ENCODE data around the gene KLHL42.
A peak's percentile ranks its signal among the peaks of the same experiment; 100 is the strongest.

The KLHL42 gene

DNA sequence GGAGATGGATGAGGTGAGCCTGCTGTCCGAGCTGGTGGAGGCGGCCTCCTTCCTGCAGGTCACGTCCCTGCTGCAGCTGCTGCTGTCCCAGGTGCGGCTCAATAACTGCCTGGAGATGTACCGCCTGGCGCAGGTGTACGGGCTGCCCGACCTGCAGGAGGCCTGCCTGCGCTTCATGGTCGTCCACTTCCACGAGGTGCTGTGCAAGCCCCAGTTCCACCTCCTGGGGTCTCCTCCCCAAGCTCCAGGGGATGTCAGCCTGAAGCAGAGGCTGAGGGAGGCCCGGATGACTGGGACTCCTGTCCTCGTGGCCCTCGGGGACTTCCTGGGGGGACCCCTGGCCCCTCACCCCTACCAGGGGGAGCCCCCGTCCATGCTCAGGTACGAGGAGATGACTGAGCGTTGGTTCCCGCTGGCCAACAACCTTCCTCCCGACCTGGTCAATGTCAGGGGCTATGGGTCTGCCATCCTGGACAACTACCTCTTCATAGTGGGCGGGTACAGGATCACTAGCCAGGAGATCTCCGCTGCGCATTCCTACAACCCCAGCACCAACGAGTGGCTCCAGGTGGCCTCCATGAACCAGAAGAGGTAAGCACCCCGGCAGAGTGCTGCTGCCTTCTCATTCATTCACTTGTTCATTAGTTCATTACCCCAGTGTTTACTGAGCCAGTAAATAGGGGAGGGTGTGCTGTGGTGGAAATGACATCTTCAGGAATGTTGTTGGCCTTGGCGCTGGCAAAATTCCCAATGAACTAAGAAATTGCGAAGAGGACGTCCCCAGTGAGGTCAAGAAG lies 777 bp downstream of the KLHL42 start:
- DNase-seq = peak; percentile 99

GRCh38 chr12:27781680-27782079 lies 1.6 kb downstream of the KLHL42 start:
- peak; percentile 77 for DNase-seq

DNA sequence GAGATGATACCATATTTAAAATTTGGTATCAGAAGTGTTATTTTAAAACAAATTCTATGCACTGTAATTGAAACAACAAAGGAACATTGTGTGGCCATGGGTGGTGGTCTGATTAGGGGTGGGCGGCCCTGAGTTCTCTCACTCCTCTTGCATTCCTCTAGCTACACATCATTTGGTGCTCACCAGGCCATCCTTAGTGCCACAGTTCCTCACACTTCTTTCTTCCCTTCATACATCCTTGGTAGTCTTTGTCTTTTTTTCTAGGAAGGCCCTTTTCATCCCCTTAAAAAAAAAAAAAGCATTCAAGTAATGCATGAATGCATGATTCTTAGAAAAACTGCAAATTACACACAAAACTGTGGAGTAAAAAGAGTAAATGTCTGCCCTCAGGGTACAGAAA lies 2.4 kb downstream of the KLHL42 start:
- no peak for DNase-seq

DNA sequence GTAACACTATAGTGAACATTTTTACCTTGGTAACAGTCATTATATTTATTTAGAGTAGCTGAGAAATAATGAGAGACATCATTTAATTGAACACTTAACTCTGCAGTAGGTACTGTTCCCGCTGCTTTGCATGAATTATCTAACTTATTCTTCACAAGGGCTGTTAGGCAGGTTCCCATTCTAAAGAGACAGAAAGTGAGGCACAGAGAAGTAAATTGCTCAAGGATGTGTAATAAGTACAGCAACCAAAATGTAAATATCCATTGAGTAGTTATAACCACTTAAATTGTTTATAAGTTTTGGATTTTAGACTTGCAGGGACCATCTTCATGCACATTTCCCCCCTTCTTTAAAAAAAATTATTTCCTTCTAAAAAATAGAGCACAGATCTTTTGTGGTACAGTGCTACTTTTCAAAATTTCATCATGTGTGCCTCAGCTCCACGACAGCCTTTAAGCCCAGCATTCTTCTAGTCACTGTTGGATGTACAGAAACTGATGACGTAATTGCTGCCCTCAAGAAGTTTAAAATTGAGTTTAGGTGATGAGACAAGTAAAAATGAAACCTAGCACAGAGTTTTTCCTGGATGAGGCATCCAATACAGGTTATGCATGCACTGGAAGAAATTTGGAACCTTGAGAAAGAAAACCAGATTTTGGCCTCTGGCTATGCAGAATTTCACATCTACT lies 6.0 kb downstream of the KLHL42 start:
- no peak for DNase-seq

DNA sequence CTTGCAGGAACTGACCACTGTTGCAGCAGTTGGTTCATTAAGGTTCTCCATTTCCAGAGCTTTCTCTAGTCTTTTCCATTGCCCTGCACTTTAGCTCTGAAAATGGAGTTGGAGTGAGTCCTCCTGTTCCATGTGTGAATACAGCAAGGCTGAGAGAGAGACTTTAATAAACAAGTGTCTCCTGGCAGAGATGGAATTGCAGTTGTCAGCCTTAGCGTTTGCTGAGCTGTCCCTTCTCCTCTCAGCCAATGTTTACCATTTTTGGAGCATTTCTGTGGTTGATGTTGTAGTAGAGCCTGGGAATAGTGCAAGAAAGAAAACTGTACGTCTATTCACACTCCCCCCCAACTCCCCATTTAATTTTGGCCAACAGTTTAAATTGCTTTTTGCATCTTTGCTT lies 7.5 kb downstream of the KLHL42 start:
- DNase-seq = no peak

DNA sequence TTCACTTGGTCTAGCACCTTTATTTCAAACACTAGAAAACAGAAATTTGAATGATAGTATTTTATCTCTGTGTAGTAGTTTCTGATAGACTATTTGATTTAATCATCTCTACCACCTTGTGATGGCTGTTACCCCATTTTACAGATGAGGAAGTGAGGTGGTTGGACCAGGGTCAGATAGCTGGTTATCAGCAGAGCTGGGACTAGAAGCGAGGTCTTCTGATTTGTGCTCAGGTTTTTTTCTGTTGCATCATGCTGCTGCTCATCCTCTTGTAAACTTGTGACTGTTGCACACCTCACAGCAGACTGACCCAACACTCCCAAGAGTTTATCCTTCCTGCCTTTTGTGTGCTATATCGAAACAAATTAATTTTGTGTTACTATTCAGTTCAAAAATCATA lies 10.1 kb downstream of the KLHL42 start:
- no peak for DNase-seq

DNA sequence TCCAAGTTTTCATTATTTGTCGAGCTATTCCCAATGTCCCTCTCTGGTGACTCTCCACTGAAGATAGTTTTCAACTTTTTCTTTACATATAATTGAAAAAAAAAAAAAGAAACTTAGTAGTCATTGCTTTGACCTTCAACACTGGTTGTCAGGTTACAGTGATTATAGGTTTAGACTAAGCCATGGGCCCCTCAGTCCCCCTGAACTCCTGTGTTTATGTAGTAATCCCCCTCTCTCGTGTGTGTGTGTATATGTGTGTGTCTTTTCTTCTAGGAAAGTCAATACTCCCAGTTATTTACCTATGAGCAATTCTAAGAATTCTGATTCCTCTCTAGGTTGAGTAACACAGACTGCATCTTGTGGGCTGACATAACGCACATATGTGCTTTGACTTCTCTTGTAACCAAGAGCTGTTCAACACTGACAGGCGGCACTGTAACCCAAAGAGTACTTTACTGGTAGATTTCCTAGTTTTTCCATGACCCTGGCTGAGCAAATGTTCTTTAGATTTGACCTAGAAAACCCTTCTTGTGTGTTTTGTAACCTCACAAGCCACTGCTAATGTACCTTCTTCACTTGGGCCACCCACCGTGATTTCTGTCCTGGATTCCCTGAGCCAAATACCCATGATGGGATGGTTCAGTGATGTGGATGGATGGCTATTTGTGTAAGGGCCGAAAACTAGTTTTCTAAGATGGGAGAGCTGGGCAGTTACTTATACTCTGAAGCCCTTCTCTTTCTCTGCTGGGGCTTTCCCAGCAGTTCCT lies 15.0 kb downstream of the KLHL42 start:
- DNase-seq = no peak

DNA sequence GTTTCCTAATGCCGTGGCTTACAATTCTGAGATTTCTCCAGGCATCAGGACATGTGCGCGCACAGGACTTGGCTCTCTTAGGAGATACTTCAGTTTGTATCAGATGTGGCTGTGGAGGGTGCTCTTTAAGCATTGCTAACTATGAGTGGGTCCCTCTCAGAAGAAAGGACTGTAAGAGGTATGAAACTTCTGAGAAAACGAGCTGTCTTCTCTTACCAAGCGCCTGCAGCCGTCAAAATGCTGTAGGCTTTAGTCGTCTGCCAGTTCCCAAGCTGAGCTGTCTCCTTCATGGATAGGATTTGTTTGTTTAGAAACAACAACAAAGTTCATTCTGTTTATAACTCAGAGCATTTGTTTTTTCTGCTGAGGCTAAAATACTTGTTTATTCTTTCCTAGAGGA lies 16.1 kb downstream of the KLHL42 start:
- DNase-seq = no peak

DNA sequence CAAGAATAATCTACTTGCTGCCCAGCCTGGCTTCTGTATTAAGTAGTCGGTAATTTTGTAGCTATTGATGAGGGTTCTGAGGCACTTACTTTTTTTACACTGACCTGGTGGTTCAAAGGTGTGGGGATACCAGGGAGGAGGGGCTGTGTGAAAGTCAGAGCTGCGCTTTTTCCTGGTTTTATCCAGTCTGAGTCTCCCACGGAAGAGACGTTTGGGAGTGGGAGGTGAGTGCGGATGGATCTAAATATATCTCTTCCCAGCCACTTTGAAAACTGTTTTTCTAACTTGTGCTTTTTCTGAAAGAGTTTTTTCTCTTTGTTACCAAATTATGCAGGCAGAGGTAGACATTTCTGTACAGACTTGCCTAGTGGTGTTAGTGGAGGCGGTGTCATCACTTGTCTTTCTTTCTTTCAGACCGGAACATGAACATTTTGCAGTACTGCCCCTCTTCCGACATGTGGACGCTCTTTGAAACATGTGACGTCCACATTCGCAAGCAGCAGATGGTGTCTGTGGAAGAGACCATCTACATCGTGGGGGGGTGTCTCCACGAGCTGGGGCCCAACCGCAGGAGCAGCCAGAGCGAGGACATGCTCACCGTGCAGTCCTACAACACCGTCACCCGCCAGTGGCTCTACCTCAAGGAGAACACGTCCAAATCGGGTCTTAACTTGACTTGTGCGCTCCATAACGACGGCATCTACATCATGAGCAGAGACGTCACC lies 17.4 kb downstream of the KLHL42 start:
- DNase-seq = no peak

GRCh38 chr12:27800819-27801218 lies 20.8 kb downstream of the KLHL42 start:
- no peak for DNase-seq

GRCh38 chr12:27801630-27802029 lies 21.6 kb downstream of the KLHL42 start:
- no peak for DNase-seq

DNA sequence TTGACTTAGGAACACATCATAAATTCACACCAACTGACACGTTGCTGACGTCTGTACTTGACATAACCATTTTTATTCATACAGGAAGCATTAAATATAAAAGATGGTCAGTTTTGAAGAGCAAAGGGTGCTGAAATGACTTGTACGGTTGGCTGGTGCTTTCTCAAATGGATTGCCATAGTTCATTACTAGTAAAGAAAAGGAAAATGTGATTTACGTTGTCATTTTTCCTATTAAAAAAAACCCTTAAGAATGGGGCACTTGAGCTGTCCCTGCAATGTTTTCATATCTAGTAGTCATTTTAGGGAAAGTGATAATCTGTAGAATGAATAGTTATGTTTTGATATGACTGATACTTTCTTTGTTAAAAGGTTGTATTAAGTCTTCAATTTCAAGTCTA lies 22.5 kb downstream of the KLHL42 start:
- no peak for DNase-seq

DNA sequence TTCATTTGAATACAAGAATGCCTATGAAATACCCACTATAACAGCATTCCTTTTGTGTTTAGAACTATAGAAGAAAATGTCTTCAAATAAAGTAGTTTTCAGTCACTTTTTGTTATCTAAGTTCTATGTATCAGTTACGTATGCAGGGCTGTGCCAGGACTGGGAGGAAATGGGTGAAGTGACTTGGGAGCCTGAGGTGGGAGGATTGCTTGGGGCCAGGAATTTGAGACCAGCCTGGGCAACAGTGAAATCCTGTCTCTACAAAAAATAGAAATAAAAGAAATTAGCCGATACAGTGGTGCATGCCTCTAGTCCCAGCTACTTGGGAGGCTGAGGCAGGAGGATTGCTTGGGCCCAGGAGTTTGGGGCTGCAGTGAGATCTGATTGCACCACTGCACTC lies 22.9 kb downstream of the KLHL42 start:
- no peak for DNase-seq

- no peak for DNase-seq
These were observed 25.2 kb downstream of the KLHL42 start for GRCh38 chr12:27805238-27805637.

DNA sequence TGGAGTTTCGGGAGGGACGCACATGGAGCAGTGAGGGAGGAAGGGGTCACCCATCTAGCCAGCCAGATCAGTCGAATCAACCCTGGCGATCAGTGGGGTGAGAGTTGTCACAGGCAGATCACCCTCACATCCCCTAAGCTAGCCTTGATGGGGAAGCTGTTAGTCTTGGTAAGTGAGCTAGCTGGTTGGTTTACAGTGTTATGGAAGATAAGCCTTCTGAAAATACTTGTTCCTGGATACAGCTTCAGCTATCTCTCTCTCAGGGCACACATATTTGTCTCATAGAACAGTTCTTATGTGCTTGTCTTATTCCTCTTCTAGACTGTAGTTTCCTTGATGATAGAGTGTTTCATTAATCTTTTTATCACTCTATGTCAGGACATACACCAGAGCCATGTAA lies 26.2 kb downstream of the KLHL42 start:
- DNase-seq = no peak

DNA sequence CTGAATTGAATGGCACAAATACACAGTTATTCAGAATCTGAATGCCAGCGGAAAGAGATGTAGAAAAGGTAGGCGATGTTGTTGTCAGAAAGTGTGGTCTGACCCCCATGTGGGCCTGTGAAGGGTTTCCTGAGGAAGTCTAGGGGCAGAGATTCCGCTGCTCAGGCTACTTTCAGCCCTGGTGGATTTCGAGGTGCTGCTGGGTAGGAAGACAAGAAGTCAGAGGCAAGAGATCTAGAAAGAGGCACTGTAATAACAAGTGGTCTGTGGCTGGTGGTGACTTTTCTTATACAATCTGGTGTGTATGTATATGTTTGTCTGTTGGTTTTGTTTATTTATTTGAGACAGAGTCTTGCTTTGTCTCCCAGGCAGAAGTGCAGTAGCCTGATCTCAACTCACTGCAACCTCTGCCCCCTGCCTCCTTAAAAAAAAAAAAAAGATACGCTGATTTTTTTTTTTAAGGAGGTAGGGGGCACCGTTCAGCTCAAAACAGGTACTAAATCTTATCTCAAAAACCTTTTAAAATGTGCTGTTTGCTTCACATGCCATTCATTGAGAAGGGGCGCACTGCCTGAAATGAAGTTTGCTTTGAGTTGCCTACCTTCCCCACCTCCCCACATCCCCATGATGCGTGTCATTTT lies 27.1 kb downstream of the KLHL42 start:
- no peak for DNase-seq

- DNase-seq = peak; percentile 100
These were observed 28.8 kb downstream of the KLHL42 start for GRCh38 chr12:27808841-27809240.

DNA sequence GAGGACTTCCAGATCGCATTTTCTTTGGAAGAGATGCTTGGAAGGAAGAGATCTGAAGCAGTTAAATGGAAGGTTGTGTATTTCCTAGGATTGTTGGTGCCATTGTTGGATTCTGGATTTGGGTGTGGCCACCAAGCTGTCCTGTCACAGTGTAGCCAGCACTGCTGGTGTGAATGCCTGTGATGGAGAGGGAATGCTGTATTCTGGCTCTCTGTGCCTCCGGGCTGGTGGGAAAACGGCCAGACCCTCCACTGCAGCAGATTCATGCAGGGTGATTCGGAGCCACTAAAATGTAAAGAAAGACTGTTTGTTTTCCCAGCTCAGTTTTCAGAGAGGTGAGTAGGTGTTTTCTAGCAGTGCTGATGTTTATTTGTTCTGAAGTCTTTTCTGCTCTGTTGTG lies 30.7 kb downstream of the KLHL42 start:
- DNase-seq = no peak

DNA sequence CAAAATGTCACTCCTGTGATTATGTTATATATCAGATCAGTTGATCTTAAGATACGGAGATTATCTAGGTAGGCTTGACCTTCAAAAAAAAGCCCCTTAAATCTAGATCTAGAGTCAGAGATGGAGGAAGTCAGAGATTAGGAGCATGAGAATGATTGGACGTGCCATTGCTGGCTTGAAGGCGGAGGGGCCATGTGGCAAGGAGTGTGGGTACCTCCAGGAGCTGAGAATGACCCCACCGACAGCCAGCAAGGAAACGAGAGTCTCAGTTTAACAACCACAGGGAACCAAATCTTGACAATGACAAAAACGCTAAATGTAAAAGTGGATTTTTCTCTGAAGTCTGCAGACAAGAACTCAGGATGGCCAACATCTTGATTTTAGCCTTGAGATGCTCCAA lies 32.5 kb downstream of the KLHL42 start:
- no peak for DNase-seq

DNA sequence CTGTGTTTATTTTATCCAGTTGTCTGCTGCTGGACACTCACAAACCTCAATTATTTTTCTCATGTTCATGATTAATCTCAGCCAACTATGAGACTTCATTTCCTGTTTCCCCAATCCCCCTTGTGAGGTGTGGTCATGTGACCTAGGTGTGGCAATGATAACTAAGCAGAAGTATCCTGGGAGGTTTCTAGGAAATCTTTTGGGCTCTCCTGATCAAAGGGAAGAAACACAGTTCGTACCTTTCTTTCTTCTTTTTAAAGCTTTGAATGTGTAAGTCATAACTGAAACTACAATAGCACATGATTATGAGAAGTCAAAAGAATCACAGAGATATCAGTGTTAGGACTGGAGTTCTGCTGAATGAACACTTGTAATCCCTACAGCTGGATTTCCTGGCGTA lies 34.4 kb downstream of the KLHL42 start:
- DNase-seq = no peak

DNA sequence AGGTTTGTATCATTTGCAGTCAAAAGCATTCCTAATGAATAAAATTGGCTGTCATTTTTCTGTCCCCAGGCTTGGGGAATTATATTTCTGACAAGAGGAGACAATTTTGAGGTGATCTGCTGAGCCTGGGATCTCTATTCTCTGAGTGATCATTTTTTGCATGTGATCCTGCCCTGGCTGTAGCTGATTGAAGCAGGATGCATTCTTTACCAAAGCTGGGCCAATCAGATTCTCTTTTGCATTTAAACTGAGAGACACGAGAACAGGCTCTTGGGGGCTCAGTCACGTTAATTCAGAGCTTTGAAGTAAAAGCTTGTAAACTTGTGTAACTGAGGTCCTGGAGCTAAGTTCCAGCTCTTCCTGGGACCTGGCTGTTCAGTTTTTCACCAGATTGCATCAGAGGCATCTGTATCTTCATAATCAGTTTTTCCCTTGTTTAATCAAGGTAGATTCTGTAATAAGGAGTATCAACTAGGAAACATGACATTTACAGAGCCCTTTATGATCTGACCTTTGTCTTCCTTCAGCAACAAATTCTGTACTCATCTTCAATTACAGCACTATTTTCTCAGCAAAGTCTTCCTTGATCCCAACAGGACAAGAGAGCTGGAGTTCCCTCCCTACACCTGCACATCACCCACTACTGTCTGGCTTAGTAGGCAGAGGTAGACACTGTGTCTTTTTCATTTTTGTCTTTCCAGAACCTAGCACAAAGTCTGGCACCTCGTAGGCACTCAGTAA lies 35.0 kb downstream of the KLHL42 start:
- DNase-seq = no peak

DNA sequence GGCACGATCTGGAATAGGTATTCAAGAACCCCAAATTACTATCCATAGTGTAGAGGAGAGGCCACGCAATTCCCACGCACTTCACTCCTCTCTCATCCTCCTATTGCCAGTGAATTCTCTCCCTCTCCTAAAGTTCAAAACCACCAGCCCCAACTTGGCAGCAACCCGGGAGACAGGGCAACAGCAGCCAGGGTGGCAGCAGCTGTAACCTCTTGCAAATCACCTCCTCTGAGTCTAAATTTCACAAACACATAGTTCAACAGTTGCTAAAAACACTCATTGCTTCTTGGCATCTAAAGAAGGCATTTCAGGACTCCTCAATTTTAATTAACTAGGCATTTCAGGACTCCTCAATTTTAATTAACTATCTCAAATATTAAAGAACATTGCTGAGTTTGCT lies 37.7 kb downstream of the KLHL42 start:
- DNase-seq = no peak
